NT2/D1 (cell line): ENCODE data around the gene TTC22.

ENCODE experiments used
- YY1 ChIP-seq: IDR thresholded peaks from 2 replicates; pipeline ENCODE4 v1.6.1; 2011; ENCODE audit not compliant: insufficient read length, insufficient read depth
- ZNF274 ChIP-seq: IDR thresholded peaks from 2 replicates; pipeline ENCODE4 v1.6.1; 2011; ENCODE audit warnings: mild to moderate bottlenecking, low read depth, low read length

GRCh38 chr1:54812801-54813484 lies 11.8 kb upstream of the TTC22 start:
- TF ChIP-seq ZNF274 (no peak), YY1 (no peak)
